ENCODE data around the gene GPC5.

The GPC5 gene

GRCh38 chr13:91955546-91956355 is 557.3 kb downstream of the GPC5 start:
- TF ChIP-seq FOXM1 (IDR thresholded peaks at IDR 0.05; ENCODE audit: borderline replicate concordance, low read depth): no peak
- TF ChIP-seq NFIC (IDR thresholded peaks at IDR 0.05): no peak
- TF ChIP-seq, protein P1, sequence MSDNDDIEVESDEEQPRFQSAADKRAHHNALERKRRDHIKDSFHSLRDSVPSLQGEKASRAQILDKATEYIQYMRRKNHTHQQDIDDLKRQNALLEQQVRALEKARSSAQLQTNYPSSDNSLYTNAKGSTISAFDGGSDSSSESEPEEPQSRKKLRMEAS (IDR thresholded peaks at IDR 0.05): no peak
- TF ChIP-seq ZBTB7A (IDR thresholded peaks at IDR 0.05; ENCODE audit: low read depth): no peak
- TF ChIP-seq YY1 (IDR thresholded peaks at IDR 0.05; ENCODE audit: low read depth): no peak
- TF ChIP-seq CREB1 (IDR thresholded peaks at IDR 0.05; ENCODE audit: low read depth): no peak
- no peak for TF ChIP-seq TEAD4 (IDR thresholded peaks at IDR 0.05)
- TF ChIP-seq TCF12 (IDR thresholded peaks at IDR 0.05; ENCODE audit: low read depth): no peak
- TF ChIP-seq EGR1 (IDR thresholded peaks at IDR 0.05): no peak
- TF ChIP-seq USF1 (IDR thresholded peaks at IDR 0.05): no peak
- TF ChIP-seq EP300 (IDR thresholded peaks at IDR 0.05; ENCODE audit: borderline replicate concordance): no peak

GRCh38 chr13:91960947-91961346 is 562.5 kb downstream of the GPC5 start:
- TF ChIP-seq ZBTB7A (IDR thresholded peaks at IDR 0.05; ENCODE audit: low read depth): no peak
- no peak for TF ChIP-seq NFIC (IDR thresholded peaks at IDR 0.05)
- TF ChIP-seq RAD21 (IDR thresholded peaks at IDR 0.05; ENCODE audit: low read depth): no peak
- no peak for TF ChIP-seq TEAD4 (IDR thresholded peaks at IDR 0.05)
- TF ChIP-seq TCF12 (IDR thresholded peaks at IDR 0.05; ENCODE audit: low read depth): no peak
- no peak for TF ChIP-seq FOXM1 (IDR thresholded peaks at IDR 0.05; ENCODE audit: borderline replicate concordance, low read depth)
- no peak for TF ChIP-seq REST (IDR thresholded peaks at IDR 0.05; ENCODE audit: low read depth)
- no peak for TF ChIP-seq TAF1 (IDR thresholded peaks at IDR 0.05; ENCODE audit: low read depth)

GRCh38 chr13:91962946-91963345 is 564.5 kb downstream of the GPC5 start:
- TF ChIP-seq EGR1 (IDR thresholded peaks at IDR 0.05) (no peak), FOXM1 (IDR thresholded peaks at IDR 0.05; ENCODE audit: borderline replicate concordance, low read depth) (no peak), REST (IDR thresholded peaks at IDR 0.05; ENCODE audit: low read depth) (no peak), CREB1 (IDR thresholded peaks at IDR 0.05; ENCODE audit: low read depth) (no peak), CEBPB (IDR thresholded peaks at IDR 0.05) (no peak), TCF12 (IDR thresholded peaks at IDR 0.05; ENCODE audit: low read depth) (no peak), TEAD4 (IDR thresholded peaks at IDR 0.05) (no peak), USF1 (IDR thresholded peaks at IDR 0.05) (no peak), ZBTB7A (IDR thresholded peaks at IDR 0.05; ENCODE audit: low read depth) (no peak)
- TF ChIP-seq, protein P1 (IDR thresholded peaks at IDR 0.05): no peak

DNA sequence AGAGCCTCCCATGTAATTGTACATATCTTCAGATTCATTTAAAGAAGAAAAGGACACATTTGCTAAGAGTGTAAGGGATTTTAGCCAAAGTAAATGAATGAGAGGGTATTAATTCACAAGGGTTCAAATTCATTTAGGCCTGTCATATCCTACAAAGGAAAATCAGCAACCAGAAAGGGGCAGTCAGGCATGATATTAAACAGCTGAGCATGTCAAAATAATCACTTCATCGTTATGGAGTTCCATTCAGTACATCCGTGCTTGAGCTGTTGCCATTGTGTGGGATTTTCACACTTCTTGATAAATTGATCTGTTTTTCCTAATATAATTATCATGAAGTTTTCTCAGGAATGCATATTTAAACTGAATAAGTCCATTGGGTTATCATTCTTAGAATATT is 567.1 kb downstream of the GPC5 start:
- TF ChIP-seq YY1 (IDR thresholded peaks at IDR 0.05; ENCODE audit: low read depth): no peak
- TF ChIP-seq REST (IDR thresholded peaks at IDR 0.05; ENCODE audit: low read depth): no peak
- no peak for TF ChIP-seq EGR1 (IDR thresholded peaks at IDR 0.05)
- no peak for TF ChIP-seq USF1 (IDR thresholded peaks at IDR 0.05)
- TF ChIP-seq TCF12 (IDR thresholded peaks at IDR 0.05; ENCODE audit: low read depth): no peak
- TF ChIP-seq, protein P1 (IDR thresholded peaks at IDR 0.05): no peak
- no peak for TF ChIP-seq NFIC (IDR thresholded peaks at IDR 0.05)
